IMR-90 (cell line): ENCODE data around the gene ADAMTSL2. TPM values are rescaled to one million over a fixed set of nuclear protein-coding genes. Genes with fewer than 3 reads are reported as not detected.

Experiments
- ATAC-seq: fragments of 200-7000 bp; cut with Tn5 transposase; 2 replicates; pipeline ENCODE4 v1.9.1; 2020; ENCODE audit warnings: low read depth, mild to moderate bottlenecking, moderate library complexity
- BruUV-seq: library from RNA; stranded (reverse); fragments of 400-500 nt; replicated peaks from 2 replicates; lab custom pipeline; 2021; lab: Mats Ljungman, UMichigan
- CTCF ChIA-PET: fragments of 300-600 bp; formaldehyde crosslinking; extraction: SDS; loops from one replicate; lab custom pipeline; 2021; ENCODE audit warnings: antibody characterized with exemption; lab: Yijun Ruan, JAX
- POLR2A ChIA-PET: fragments of 300-600 bp; sonication (Branson Sonifier 250); formaldehyde crosslinking; loops from one replicate; lab custom pipeline; 2022; ENCODE audit warnings: antibody characterized with exemption; ENCODE audit not compliant: unreplicated experiment; lab: Charles Lee
- DNase-seq: peaks from one replicate; pipeline ENCODE4 v3.0.0; 2013
- H2AFZ ChIP-seq: replicated peaks from 2 replicates; pipeline ENCODE3; 2013; ENCODE audit warnings: low read length, mild to moderate bottlenecking; ENCODE audit not compliant: poor library complexity
- H2AK5ac ChIP-seq: 2 replicates; pipeline ENCODE4 v1.6.1; 2013; ENCODE audit warnings: low read depth, low read length, inconsistent platforms
- H2AK9ac ChIP-seq: replicated peaks from 2 replicates; pipeline ENCODE3; 2013; ENCODE audit warnings: mild to moderate bottlenecking, low read depth, low read length, moderate library complexity; ENCODE audit not compliant: poor library complexity
- H2BK120ac ChIP-seq: 2 replicates; pipeline ENCODE4 v1.6.1; 2013; ENCODE audit warnings: low read depth, low read length, inconsistent platforms
- H2BK15ac ChIP-seq: 3 replicates; pipeline ENCODE4 v1.6.1; 2013; ENCODE audit warnings: low read depth, low read length, inconsistent platforms
- H2BK20ac ChIP-seq: 2 replicates; pipeline ENCODE4 v1.6.1; 2013; ENCODE audit warnings: low read depth, mild to moderate bottlenecking, inconsistent platforms, low read length, moderate library complexity
- H2BK5ac ChIP-seq: 2 replicates; pipeline ENCODE4 v1.6.1; 2013; ENCODE audit warnings: mild to moderate bottlenecking, low read depth, low read length, inconsistent platforms; ENCODE audit not compliant: poor library complexity, severe bottlenecking
- H3K14ac ChIP-seq: replicated peaks from 2 replicates; pipeline ENCODE4 v1.6.1; 2013; ENCODE audit warnings: low read depth, low read length, inconsistent platforms
- H3K18ac ChIP-seq: 2 replicates; pipeline ENCODE4 v1.6.1; 2013; ENCODE audit warnings: low read depth, low read length, control low read depth
- H3K23ac ChIP-seq: 2 replicates; pipeline ENCODE4 v1.6.1; 2013; ENCODE audit warnings: low read depth, low read length, inconsistent platforms
- H3K27ac ChIP-seq: 2 replicates; pipeline ENCODE4 v1.5.1; 2013; ENCODE audit warnings: mild to moderate bottlenecking, control low read depth, low read length; ENCODE audit not compliant: insufficient read depth
- H3K27me3 ChIP-seq: 2 replicates; pipeline ENCODE4 v1.6.1; 2013; ENCODE audit warnings: low read length; ENCODE audit not compliant: control insufficient read depth, insufficient read depth
- H3K36me3 ChIP-seq: 2 replicates; pipeline ENCODE4 v1.6.1; 2013; ENCODE audit warnings: low read length, mixed read lengths; ENCODE audit not compliant: control insufficient read depth, insufficient read depth
- H3K4ac ChIP-seq: 2 replicates; pipeline ENCODE4 v1.6.1; 2013; ENCODE audit warnings: low read depth, low read length, inconsistent platforms
- H3K4me1 ChIP-seq: 2 replicates; pipeline ENCODE4 v1.6.1; 2013; ENCODE audit warnings: low read length, mixed read lengths; ENCODE audit not compliant: control insufficient read depth, insufficient read depth
- H3K4me2 ChIP-seq: 2 replicates; pipeline ENCODE4 v1.6.1; 2013; ENCODE audit warnings: low read depth, mild to moderate bottlenecking, control low read depth, low read length, moderate library complexity
- H3K4me3 ChIP-seq: 2 replicates; pipeline ENCODE4 v1.5.1; 2013; ENCODE audit warnings: low read depth, mild to moderate bottlenecking, control low read depth, low read length, moderate library complexity; ENCODE audit not compliant: insufficient read depth
- H3K56ac ChIP-seq: 2 replicates; pipeline ENCODE4 v1.6.1; 2013; ENCODE audit warnings: low read length, inconsistent platforms; ENCODE audit not compliant: insufficient read depth; ENCODE audit errors: extremely low read depth
- H3K79me1 ChIP-seq, 2 experiments: 2 replicates each; pipeline ENCODE4 v1.6.1; 2013; ENCODE audit warnings: low read length in 2 of 2, inconsistent platforms in 1 of 2, low read depth in 1 of 2
- H3K9ac ChIP-seq: 2 replicates; pipeline ENCODE4 v1.6.1; 2013; ENCODE audit warnings: low read depth, low read length, control low read depth
- H3K9me1 ChIP-seq: 2 replicates; pipeline ENCODE4 v1.6.1; 2013; ENCODE audit warnings: low read length, inconsistent platforms; ENCODE audit not compliant: insufficient read depth
- H3K9me3 ChIP-seq: 2 replicates; pipeline ENCODE4 v1.6.1; 2013; ENCODE audit warnings: low read length; ENCODE audit not compliant: control insufficient read depth, insufficient read depth
- H4K20me1 ChIP-seq: 2 replicates; pipeline ENCODE4 v1.6.1; 2013; ENCODE audit warnings: low read length, inconsistent platforms; ENCODE audit not compliant: insufficient read depth
- H4K5ac ChIP-seq: 2 replicates; pipeline ENCODE4 v1.6.1; 2013; ENCODE audit warnings: mild to moderate bottlenecking, low read depth, low read length, control low read depth
- H4K8ac ChIP-seq, 2 experiments: 2 replicates each; pipeline ENCODE4 v1.6.1; 2013; ENCODE audit warnings: low read depth in 2 of 2, low read length in 2 of 2, control low read depth in 1 of 2, inconsistent platforms in 1 of 2
- H4K91ac ChIP-seq: 2 replicates; pipeline ENCODE4 v1.6.1; 2013; ENCODE audit warnings: low read depth, low read length, inconsistent platforms; ENCODE audit not compliant: insufficient read depth
- BHLHE40 ChIP-seq: fragments of 150-350 bp; IDR thresholded peaks from 2 replicates; pipeline ENCODE4 v1.6.1; 2016; ENCODE audit warnings: mild to moderate bottlenecking, low read depth, low read length
- FOS ChIP-seq: fragments of 150-350 bp; IDR thresholded peaks from 2 replicates; pipeline ENCODE4 v1.6.1; 2016; ENCODE audit warnings: low read depth, low read length
- MAFK ChIP-seq: IDR thresholded peaks from 2 replicates; pipeline ENCODE4 v1.6.1; 2012; ENCODE audit warnings: low read depth, low read length, improper control_type of control experiment
- MXI1 ChIP-seq: IDR thresholded peaks from 2 replicates; pipeline ENCODE4 v1.6.1; 2012; ENCODE audit warnings: low read depth, mild to moderate bottlenecking, low read length, moderate library complexity, borderline replicate concordance
- NFE2L2 ChIP-seq: fragments of 150-350 bp; IDR thresholded peaks from 2 replicates; pipeline ENCODE4 v1.6.1; 2016; ENCODE audit warnings: low read depth, mild to moderate bottlenecking, low read length
- RFX5 ChIP-seq: IDR thresholded peaks from 2 replicates; pipeline ENCODE4 v1.8.0; 2012; ENCODE audit warnings: low read depth, mild to moderate bottlenecking, low read length, moderate library complexity
- SMC3 ChIP-seq: fragments of 150-350 bp; IDR thresholded peaks from 2 replicates; pipeline ENCODE4 v1.6.1; 2016; ENCODE audit warnings: low read depth, mild to moderate bottlenecking, antibody characterized with exemption, low read length, moderate library complexity
- USF2 ChIP-seq: fragments of 150-350 bp; IDR thresholded peaks from 2 replicates; pipeline ENCODE4 v1.6.1; 2017; ENCODE audit warnings: mild to moderate bottlenecking, antibody characterized with exemption, low read length, low read depth
- WGBS, 2 experiments: methylation state at CpG; one replicate each; pipeline versions ENCODE4 v1.1.5 to v1.1.7; 2013; ENCODE audit warnings: missing lambda C conversion rate in 2 of 2; ENCODE audit not compliant: insufficient read length in 1 of 2; ENCODE audit errors: extremely low coverage in 2 of 2; 5-methylcytosine and 5-hydroxymethylcytosine counted together
- dilution Hi-C: fragments of 300-500 bp; cut with HindIII; formaldehyde crosslinking; loops from one replicate; pipeline ENCODE4 v1.14.3; 2018; ENCODE audit warnings: low sequenced_read_pairs; ENCODE audit not compliant: unreplicated experiment
- in situ Hi-C: fragments of 300-500 bp; cut with MboI; formaldehyde crosslinking; loops from 3 replicates; pipeline ENCODE4 v1.14.3; 2019; ENCODE audit warnings: low sequenced_read_pairs, inconsistent platforms, mixed read lengths
- intact Hi-C: fragments of 100-400 bp; cut with micrococcal nuclease; formaldehyde crosslinking; loops from 2 replicates; pipeline ENCODE4 v1.10.0; 2022
- polyA plus RNA-seq, 3 experiments: library from polyadenylated mRNA; depleted of rRNA; stranded (reverse); fragments of >200 nt; gene quantifications; 2 replicates each; pipeline ENCODE4 v1.2.3, GENCODE V29; 2012; ENCODE audit warnings: low replicate concordance in 1 of 3
- total RNA-seq: library from RNA; depleted of rRNA; stranded (reverse); fragments of >200 nt; gene quantifications from 2 replicates; pipeline ENCODE4 v1.2.3, GENCODE V29; 2012
- TF ChIP-seq, protein P1 (sequence below): conservative IDR thresholded peaks from 2 replicates; pipeline ENCODE4 v1.5.1; 2012; ENCODE audit warnings: mild to moderate bottlenecking, low read depth, low read length, improper control_type of control experiment
- TF ChIP-seq, protein P2 (sequence below): fragments of 150-350 bp; IDR thresholded peaks from 2 replicates; pipeline ENCODE4 v1.6.1; 2016; ENCODE audit warnings: low read depth, mild to moderate bottlenecking, low read length, moderate library complexity, borderline replicate concordance

Gene ADAMTSL2
- total and polyA plus RNA-seq, 2 of the 4 experiments (the other 2 are of a cell fraction): not detected

DNA sequence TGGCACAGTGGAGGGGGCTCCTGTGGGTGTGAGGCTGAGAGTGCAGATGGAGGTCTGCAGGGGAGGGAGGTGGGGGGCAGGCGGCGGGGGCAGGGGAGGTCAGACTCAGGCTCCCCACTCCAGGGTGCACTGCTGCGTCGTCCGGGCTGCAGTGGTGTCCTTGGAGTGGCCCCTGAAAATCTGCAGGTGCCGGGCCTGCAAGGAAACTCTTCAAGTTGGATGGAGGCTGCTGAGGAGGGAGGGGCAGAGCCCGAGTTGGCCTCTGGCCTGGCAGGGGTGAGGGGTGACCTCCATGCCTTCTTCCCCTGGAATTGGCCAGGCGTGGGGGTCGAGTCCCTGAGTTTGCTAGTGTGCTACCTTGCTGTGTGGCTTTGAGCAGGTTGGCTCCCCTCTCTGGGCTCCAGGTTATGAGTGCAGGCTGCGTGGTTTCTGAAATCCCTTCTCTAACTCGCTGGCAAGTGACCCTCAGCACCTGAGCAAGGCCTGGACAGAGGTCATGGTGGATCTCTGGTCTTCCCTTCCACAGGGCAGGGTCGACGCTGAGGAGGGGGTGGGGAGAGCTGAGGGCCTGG lies 888 bp downstream of the ADAMTSL2 start:
- H2AFZ ChIP-seq: peak overlapping the region; percentile 32
- H3K79me1 ChIP-seq: no peaks in the 10 kb centered on the region
- H4K5ac ChIP-seq: no peak overlapping the region
- H4K20me1 ChIP-seq: peaks cover 5% of the 10 kb centered on the region; the same call in 1 of the 2 replicates
- no peak overlapping the region for H3K4me3 ChIP-seq
- in situ Hi-C loops (loop anchor here (10.0 kb wide), 2 partner anchors 199 to 459 kb away; partner anchors contain the start of genes SARDH and VAV2), dilution Hi-C loops (no loop called here), intact Hi-C loops (no loop called here)
- BruUV-seq: no TSS peak
- H3K36me3 ChIP-seq: no peaks in the 10 kb centered on the region
- no peak overlapping the region for H3K4me2 ChIP-seq
- H2AK5ac ChIP-seq: no peak overlapping the region
- no peaks in the 10 kb centered on the region for H3K9me3 ChIP-seq
- WGBS, 2 experiments: 29% methylated on average over 2 of the region's 13 CpGs; no CpG with 5 or more reads in 1 of the 2 experiments
- no peak overlapping the region for H2BK120ac ChIP-seq
- no peak overlapping the region for H4K8ac ChIP-seq
- no peaks in the 10 kb centered on the region for H3K9me1 ChIP-seq
- H3K9ac ChIP-seq: no peak overlapping the region
- H2BK15ac ChIP-seq: no peak overlapping the region
- no peak overlapping the region for H2BK5ac ChIP-seq
- peaks cover 58% of the 10 kb centered on the region for H3K27me3 ChIP-seq
- DNase-seq (no peak), ATAC-seq (no peak)
- H3K4ac ChIP-seq: no peak overlapping the region
- H3K4me1 ChIP-seq: peaks cover 1% of the 10 kb centered on the region; the same call in 1 of the 2 replicates
- no peak overlapping the region for H3K18ac ChIP-seq
- ChIA-PET CTCF (no interaction called here), POLR2A (no interaction called here)
- TF ChIP-seq BHLHE40 (no peak), RFX5 (no peak), MAFK (no peak), SMC3 (no peak), FOS (no peak), NFE2L2 (no peak), MXI1 (no peak), USF2 (no peak)
- TF ChIP-seq, protein P1, sequence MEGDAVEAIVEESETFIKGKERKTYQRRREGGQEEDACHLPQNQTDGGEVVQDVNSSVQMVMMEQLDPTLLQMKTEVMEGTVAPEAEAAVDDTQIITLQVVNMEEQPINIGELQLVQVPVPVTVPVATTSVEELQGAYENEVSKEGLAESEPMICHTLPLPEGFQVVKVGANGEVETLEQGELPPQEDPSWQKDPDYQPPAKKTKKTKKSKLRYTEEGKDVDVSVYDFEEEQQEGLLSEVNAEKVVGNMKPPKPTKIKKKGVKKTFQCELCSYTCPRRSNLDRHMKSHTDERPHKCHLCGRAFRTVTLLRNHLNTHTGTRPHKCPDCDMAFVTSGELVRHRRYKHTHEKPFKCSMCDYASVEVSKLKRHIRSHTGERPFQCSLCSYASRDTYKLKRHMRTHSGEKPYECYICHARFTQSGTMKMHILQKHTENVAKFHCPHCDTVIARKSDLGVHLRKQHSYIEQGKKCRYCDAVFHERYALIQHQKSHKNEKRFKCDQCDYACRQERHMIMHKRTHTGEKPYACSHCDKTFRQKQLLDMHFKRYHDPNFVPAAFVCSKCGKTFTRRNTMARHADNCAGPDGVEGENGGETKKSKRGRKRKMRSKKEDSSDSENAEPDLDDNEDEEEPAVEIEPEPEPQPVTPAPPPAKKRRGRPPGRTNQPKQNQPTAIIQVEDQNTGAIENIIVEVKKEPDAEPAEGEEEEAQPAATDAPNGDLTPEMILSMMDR: no peak
- TF ChIP-seq, protein P2, sequence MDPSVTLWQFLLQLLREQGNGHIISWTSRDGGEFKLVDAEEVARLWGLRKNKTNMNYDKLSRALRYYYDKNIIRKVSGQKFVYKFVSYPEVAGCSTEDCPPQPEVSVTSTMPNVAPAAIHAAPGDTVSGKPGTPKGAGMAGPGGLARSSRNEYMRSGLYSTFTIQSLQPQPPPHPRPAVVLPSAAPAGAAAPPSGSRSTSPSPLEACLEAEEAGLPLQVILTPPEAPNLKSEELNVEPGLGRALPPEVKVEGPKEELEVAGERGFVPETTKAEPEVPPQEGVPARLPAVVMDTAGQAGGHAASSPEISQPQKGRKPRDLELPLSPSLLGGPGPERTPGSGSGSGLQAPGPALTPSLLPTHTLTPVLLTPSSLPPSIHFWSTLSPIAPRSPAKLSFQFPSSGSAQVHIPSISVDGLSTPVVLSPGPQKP: no peak
- no peak overlapping the region for H4K91ac ChIP-seq
- no peak overlapping the region for H3K27ac ChIP-seq
- H3K23ac ChIP-seq: no peak overlapping the region
- H2AK9ac ChIP-seq: peak overlapping the region; percentile 55
- H2BK20ac ChIP-seq: no peak overlapping the region
- H3K56ac ChIP-seq: no peak overlapping the region
- H3K14ac ChIP-seq: no peak overlapping the region
